Neutrophil (primary cell): Measurements from ENCODE around the gene ERC2.

Experiments used
- H3K27ac ChIP-seq: fragments of 200-600 bp; sonication (generic); 2 replicates; pipeline ENCODE4 v1.5.1; 2016; ENCODE audit warnings: mild to moderate bottlenecking, moderate library complexity
- H3K27me3 ChIP-seq: fragments of 200-600 bp; sonication (generic); 2 replicates; pipeline ENCODE4 v1.6.0; 2016; ENCODE audit warnings: mild to moderate bottlenecking
- H3K36me3 ChIP-seq: fragments of 200-600 bp; sonication (generic); 2 replicates; pipeline ENCODE4 v1.5.1; 2017
- H3K4me1 ChIP-seq, 2 experiments: fragments of 200-600 bp in 1 of 2; sonication (generic) in 1 of 2; 1 replicate in 1 of 2; 2 replicates in 1 of 2; pipeline versions ENCODE4 v1.5.1 to v1.6.1; 2013 to 2016; ENCODE audit warnings: low read depth in 1 of 2, low read length in 1 of 2, mild to moderate bottlenecking in 1 of 2, moderate library complexity in 1 of 2; ENCODE audit not compliant: control insufficient read depth in 1 of 2, insufficient read depth in 1 of 2
- H3K4me3 ChIP-seq, 2 experiments: fragments of 200-600 bp in 1 of 2; sonication (generic) in 1 of 2; 1 replicate in 1 of 2; 2 replicates in 1 of 2; pipeline ENCODE4 v1.5.1; 2013 to 2016; ENCODE audit warnings: low read depth in 1 of 2, low read length in 1 of 2, mild to moderate bottlenecking in 1 of 2, moderate library complexity in 1 of 2
- H3K9me3 ChIP-seq: fragments of 200-600 bp; sonication (generic); 2 replicates; pipeline ENCODE4 v1.5.1; 2016
- TF ChIP-seq, protein P1 (sequence below): fragments of 200-600 bp; sonication (generic); IDR thresholded peaks from 2 replicates; pipeline ENCODE4 v1.5.1; 2016; ENCODE audit warnings: antibody characterized with exemption

ERC2 gene

DNA sequence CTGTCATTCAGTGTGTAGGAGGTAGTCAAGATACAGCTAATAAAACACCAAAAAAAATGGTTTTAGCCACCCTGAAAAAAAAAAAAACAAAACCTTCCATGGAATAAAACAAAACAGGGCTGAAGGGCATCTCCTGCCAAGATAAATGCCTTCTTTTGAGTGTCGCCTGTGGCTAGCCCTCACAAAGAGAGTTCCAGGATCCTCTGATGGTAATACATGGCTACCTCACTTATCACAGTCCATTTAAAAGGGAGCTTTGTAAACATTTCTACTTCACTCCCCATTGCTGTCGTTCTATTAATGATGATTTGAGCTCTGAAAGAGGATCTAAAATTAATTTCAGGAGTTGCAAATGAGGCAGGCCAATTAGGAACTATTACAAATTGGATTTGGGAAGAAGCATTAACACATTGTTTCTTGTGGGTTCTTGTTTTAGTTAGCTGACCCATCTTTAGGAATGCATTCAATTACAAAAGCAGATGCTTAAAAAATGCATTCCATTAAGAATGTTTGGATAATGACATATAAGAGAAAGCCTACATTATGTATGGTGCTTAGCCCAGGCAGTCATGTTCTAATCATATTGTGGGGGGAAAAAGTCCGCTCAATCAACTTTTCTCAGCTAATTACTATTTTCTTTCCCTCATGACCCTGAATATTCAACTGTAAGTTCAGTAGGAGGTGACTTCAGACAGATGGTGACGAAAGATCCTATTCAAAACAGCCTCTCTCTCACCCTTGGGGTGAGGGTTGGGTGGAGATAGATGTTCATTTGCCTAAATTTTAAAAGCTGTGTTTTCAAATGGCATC, 726.0 kb downstream of the ERC2 start:
- H3K27me3 ChIP-seq, result no peaks in the 10 kb centered on the region
- no peaks in the 10 kb centered on the region for H3K9me3 ChIP-seq
- no peak overlapping the region for H3K4me3 ChIP-seq
- H3K36me3 ChIP-seq, result no peaks in the 10 kb centered on the region
- TF ChIP-seq, protein P1, sequence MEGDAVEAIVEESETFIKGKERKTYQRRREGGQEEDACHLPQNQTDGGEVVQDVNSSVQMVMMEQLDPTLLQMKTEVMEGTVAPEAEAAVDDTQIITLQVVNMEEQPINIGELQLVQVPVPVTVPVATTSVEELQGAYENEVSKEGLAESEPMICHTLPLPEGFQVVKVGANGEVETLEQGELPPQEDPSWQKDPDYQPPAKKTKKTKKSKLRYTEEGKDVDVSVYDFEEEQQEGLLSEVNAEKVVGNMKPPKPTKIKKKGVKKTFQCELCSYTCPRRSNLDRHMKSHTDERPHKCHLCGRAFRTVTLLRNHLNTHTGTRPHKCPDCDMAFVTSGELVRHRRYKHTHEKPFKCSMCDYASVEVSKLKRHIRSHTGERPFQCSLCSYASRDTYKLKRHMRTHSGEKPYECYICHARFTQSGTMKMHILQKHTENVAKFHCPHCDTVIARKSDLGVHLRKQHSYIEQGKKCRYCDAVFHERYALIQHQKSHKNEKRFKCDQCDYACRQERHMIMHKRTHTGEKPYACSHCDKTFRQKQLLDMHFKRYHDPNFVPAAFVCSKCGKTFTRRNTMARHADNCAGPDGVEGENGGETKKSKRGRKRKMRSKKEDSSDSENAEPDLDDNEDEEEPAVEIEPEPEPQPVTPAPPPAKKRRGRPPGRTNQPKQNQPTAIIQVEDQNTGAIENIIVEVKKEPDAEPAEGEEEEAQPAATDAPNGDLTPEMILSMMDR, result no peak
- H3K27ac ChIP-seq, result no peak overlapping the region
- no peaks in the 10 kb centered on the region for H3K4me1 ChIP-seq

DNA sequence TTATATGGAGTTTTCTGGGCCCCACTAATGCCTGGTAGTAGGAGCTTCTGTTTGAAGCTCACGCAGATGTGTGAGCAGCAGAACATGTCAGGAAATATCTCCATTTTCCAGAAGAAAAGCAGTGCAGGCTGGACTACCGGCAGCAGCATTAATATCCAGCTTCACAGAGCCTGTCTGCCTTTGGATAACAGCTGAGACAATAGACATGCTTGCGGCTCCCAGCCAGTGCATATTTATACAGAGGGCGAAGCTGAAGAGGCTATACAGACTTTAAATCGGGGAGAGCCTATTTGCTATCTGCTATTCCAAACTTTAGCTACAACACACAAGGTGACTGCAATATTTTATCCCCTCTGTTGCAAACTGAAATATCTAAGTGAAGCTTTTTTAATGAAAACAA, 731.1 kb downstream of the ERC2 start:
- Histone ChIP-seq H3K4me3 (no peak overlapping the region), H3K36me3 (no peaks in the 10 kb centered on the region), H3K9me3 (no peaks in the 10 kb centered on the region), H3K27ac (no peak overlapping the region), H3K27me3 (no peaks in the 10 kb centered on the region), H3K4me1 (peaks cover 0 to 5% of the 10 kb centered on the region in 2 experiments)
- TF ChIP-seq, protein P1, result no peak

GRCh38 chr3:55735976-55736375, 732.3 kb downstream of the ERC2 start:
- H3K27me3 ChIP-seq, result no peaks in the 10 kb centered on the region
- H3K27ac ChIP-seq, result no peak overlapping the region
- peaks cover 0 to 5% of the 10 kb centered on the region in 2 experiments for H3K4me1 ChIP-seq
- H3K36me3 ChIP-seq, result no peaks in the 10 kb centered on the region
- H3K4me3 ChIP-seq, result no peak overlapping the region
- TF ChIP-seq, protein P1, result no peak
- no peaks in the 10 kb centered on the region for H3K9me3 ChIP-seq

- no peaks in the 10 kb centered on the region for H3K9me3 ChIP-seq
- no peak overlapping the region for H3K4me3 ChIP-seq
- H3K36me3 ChIP-seq, result no peaks in the 10 kb centered on the region
- TF ChIP-seq, protein P1, result no peak
- H3K27me3 ChIP-seq, result no peaks in the 10 kb centered on the region
- no peak overlapping the region for H3K27ac ChIP-seq
- peaks cover 0 to 5% of the 10 kb centered on the region in 2 experiments for H3K4me1 ChIP-seq
Measured at GRCh38 chr3:55731741-55732140, 736.5 kb downstream of the ERC2 start.

GRCh38 chr3:55729546-55729945, 738.7 kb downstream of the ERC2 start:
- Histone ChIP-seq H3K4me3 (no peak overlapping the region), H3K36me3 (no peaks in the 10 kb centered on the region), H3K27me3 (peaks cover 10% of the 10 kb centered on the region), H3K4me1 (no peaks in the 10 kb centered on the region), H3K9me3 (no peaks in the 10 kb centered on the region), H3K27ac (no peak overlapping the region)
- TF ChIP-seq, protein P1, result no peak
